ENCODE measurements around the gene CHMP4A. TPM values are rescaled to one million over a fixed set of nuclear protein-coding genes. Genes with fewer than 3 reads are reported as not detected.
"Not testable (repeated sequence)": the region's sequence is repeated elsewhere in the genome, so short reads cannot be mapped to it uniquely, and the experiment has no call there.

CHMP4A gene
- total RNA-seq, 4 donors from 2014 or later: 43.9 to 118 (median 82.1) TPM

DNA sequence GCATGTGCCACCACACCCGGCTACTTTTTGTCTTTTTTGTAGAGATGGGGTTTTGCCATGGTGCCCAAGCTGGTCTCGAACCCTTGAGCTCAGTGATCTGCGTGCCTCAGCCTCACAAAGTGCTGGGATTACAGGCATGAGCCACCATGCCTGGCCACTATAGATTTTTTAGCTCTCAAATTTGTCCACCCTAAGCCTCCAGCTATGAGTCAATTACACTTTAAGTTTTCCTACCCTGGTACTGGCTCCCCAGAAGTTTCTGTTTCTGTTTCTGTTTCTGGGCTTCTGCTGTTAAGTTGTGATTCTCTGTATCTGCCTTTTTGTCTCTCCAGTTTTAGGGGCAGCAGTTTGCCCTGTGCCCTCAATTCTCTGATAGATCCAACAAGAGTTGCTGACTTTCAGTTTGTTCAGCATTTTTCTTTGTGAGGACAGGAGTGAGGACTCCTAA is 33.5 kb upstream of the CHMP4A start:
- Histone ChIP-seq H3K4me3 (no peak overlapping the region), H3K36me3 (peaks cover 0 to 15% (median 0%) of the 10 kb centered on the region in 3 donors), H3K27ac (peak overlapping the region in 1 of 4 donors; percentile 28), H3K9me3 (no peaks in the 10 kb centered on the region), H3K27me3 (no peaks in the 10 kb centered on the region), H3K4me1 (peaks cover 0 to 9% (median 7%) of the 10 kb centered on the region in 4 donors)
- 78 to 88% methylated on average over 3 of the region's 3 CpGs for WGBS, 2 donors
- no peak for DNase-seq (ENCODE audit: low spot score in 2 of 2)
- TF ChIP-seq, protein P1, sequence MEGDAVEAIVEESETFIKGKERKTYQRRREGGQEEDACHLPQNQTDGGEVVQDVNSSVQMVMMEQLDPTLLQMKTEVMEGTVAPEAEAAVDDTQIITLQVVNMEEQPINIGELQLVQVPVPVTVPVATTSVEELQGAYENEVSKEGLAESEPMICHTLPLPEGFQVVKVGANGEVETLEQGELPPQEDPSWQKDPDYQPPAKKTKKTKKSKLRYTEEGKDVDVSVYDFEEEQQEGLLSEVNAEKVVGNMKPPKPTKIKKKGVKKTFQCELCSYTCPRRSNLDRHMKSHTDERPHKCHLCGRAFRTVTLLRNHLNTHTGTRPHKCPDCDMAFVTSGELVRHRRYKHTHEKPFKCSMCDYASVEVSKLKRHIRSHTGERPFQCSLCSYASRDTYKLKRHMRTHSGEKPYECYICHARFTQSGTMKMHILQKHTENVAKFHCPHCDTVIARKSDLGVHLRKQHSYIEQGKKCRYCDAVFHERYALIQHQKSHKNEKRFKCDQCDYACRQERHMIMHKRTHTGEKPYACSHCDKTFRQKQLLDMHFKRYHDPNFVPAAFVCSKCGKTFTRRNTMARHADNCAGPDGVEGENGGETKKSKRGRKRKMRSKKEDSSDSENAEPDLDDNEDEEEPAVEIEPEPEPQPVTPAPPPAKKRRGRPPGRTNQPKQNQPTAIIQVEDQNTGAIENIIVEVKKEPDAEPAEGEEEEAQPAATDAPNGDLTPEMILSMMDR (IDR thresholded peaks at IDR 0.05): no peak
- TF ChIP-seq EP300 (IDR thresholded peaks at IDR 0.05): no peak
- no peak for TF ChIP-seq POLR2A (IDR thresholded peaks at IDR 0.05)

DNA sequence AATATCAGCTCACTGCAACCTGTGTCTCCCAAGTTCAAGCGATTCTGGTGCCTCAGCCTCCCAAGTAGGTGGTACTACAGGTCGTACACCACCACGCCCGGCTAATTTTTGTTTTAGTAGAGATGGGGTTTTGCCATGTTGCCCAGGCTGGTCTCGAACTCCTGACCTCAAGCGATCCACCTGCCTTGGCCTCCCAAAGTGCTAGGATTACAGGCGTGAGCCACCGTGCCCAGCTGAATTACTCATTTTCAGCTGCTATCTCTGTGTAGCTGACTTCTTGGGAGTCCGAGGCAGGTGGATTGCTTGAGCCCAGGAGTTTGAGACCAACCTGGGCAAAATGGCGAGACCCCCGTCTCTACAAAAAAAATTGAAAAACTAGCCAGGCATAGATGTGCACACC is 32.1 kb upstream of the CHMP4A start:
- peaks cover 3 to 18% (median 4%) of the 10 kb centered on the region in 3 donors for H3K36me3 ChIP-seq

DNA sequence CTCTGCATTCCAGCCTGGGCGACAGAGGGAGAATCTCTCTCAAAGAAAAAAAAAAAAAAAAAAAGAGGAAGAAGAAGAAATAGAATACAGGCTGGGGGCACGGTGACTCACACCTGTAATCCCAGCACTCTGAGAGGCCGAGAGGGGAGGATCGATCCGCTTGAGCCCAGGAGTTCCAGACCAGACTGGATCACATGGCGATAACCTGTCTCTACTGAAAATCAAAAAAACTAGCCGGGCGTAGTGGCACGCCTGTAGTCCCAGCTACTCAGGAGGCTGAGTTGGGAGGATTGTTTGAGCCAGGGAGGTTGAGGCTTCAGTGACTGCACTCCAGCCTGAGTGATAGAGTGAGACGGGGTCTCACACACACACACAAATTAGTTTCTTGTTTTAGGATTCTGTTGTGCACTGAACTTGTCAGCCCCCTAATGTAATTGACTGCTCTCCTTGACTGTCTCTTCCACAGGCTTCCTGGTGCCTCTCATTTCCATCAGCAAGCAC is 30.1 kb upstream of the CHMP4A start:
- no peak for DNase-seq (ENCODE audit: low spot score in 2 of 2)
- peak overlapping the region; percentile 92 to 100 (median 100) for H3K27ac ChIP-seq
- TF ChIP-seq EP300 (IDR thresholded peaks at IDR 0.05): no peak
- TF ChIP-seq POLR2A (IDR thresholded peaks at IDR 0.05): no peak
- TF ChIP-seq, protein P1 (IDR thresholded peaks at IDR 0.05): no peak
- no peaks in the 10 kb centered on the region for H3K27me3 ChIP-seq
- WGBS, 2 donors: 61 to 71% methylated on average over 10 of the region's 10 CpGs
- peak overlapping the region; percentile 55 to 83 (median 76) for H3K4me3 ChIP-seq
- H3K36me3 ChIP-seq: peaks cover 6 to 28% (median 9%) of the 10 kb centered on the region in 3 donors
- no peaks in the 10 kb centered on the region for H3K9me3 ChIP-seq
- H3K4me1 ChIP-seq: peaks cover 0 to 43% (median 30%) of the 10 kb centered on the region in 4 donors

More for the DNA sequence above, 32.1 kb upstream of the CHMP4A start:
- H3K27me3 ChIP-seq; H3K9me3 ChIP-seq; DNase-seq (ENCODE audit: low spot score in 2 of 2); H3K4me3 ChIP-seq; H3K27ac ChIP-seq: not testable (repeated sequence)
- WGBS, 2 donors: 85 to 93% methylated on average over 11 of the region's 11 CpGs
- peaks cover 0 to 23% (median 21%) of the 10 kb centered on the region in 4 donors for H3K4me1 ChIP-seq

DNA sequence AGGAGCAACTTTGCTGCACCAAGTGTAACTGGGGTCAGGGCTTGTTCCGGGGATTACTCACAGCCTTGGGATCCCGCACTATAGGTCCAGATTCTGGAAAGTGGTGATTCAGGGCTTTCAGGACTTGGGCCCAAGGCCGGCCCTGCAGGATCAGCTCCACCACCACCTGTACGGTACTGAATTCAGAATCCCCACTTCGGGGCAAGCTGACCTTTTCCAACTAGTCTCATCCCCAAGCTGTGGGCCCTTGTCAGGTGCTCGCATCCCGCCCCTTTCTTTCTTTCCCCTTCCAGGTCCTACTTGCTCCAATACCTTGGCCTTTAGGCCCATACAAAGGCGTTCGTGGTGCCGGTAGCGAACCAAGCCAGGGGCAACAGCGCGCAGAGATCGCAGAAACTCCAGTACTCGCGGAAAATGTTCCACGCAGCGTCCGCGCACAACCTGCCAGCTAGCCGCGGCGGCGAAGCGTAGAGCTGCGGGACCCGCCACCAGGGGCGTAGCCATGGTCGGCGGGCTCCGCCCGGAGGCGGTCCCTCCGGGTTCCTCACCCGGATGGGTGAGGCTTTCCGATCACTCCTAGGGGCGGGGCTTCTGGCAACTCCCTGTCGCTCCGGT is 28.6 kb upstream of the CHMP4A start:
- Histone ChIP-seq H3K27ac (peak overlapping the region; percentile 92 to 100 (median 100)), H3K9me3 (no peaks in the 10 kb centered on the region), H3K27me3 (no peaks in the 10 kb centered on the region), H3K4me1 (peaks cover 0 to 49% (median 30%) of the 10 kb centered on the region in 4 donors), H3K36me3 (peaks cover 6 to 42% (median 9%) of the 10 kb centered on the region in 3 donors), H3K4me3 (peak overlapping the region; percentile 55 to 83 (median 76))
- peak; percentile 77 to 83 for DNase-seq (ENCODE audit: low spot score in 2 of 2)
- TF ChIP-seq POLR2A (IDR thresholded peaks at IDR 0.05): no peak
- TF ChIP-seq, protein P1 (IDR thresholded peaks at IDR 0.05): peak; percentile 56 to 82 (median 80)
- WGBS, 2 donors: 1 to 3% methylated on average over 24 to 36 of the region's 39 CpGs

DNA sequence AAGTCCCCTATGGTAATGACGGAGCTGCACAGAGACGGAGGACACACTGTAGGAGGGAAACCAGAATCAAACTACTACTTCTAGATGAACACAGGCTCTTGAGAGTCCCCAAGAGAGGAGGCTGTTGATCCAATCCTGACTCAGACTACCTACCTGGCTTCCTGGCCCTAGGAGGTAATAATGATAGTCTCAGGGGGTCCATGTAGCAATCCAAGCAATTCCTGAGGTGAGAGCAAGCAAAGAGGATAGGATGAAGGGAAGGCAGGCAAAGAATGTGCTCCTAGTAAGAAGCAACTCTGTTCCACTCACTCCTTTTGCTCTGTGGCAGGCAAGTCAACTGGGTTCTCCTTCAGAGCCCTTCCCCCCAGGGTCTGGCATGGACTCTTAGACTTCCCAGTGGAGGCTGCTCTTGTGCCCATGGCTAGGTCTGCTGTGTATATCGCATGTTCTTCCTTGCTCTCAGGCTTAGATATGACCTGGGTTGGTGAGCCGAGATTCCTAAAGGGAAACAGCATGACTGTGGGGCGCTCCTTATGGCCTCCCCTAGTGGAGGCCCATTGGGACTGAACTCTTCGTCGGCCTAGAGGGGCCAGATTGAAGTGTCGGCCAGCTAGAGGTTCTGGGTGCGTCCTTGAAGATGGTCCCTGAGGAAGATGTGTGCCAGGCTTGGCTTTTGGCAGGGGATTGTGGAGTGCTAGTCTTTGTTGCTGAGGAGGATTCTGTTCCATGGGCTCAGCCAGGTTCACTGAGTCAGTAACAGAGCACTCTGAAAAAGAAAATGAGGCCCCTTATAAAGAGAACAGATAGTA is 27.0 kb upstream of the CHMP4A start:
- no peaks in the 10 kb centered on the region for H3K27me3 ChIP-seq
- H3K27ac ChIP-seq: peak overlapping the region in 3 of 4 donors; percentile 27 to 100 (median 36)
- H3K4me3 ChIP-seq: no peak overlapping the region
- 87 to 89% methylated on average over 9 of the region's 9 CpGs for WGBS, 2 donors
- no peak for DNase-seq (ENCODE audit: low spot score in 2 of 2)
- peaks cover 6 to 59% (median 9%) of the 10 kb centered on the region in 3 donors for H3K36me3 ChIP-seq
- TF ChIP-seq EP300 (IDR thresholded peaks at IDR 0.05) (no peak), POLR2A (IDR thresholded peaks at IDR 0.05) (no peak)
- TF ChIP-seq, protein P1 (IDR thresholded peaks at IDR 0.05): no peak
- H3K9me3 ChIP-seq: no peaks in the 10 kb centered on the region
- peaks cover 0 to 55% (median 30%) of the 10 kb centered on the region in 4 donors for H3K4me1 ChIP-seq
